Endometrial microvascular endothelial cells (primary cell): Measurements from ENCODE around the gene TMEM18. TPM values are rescaled to one million over a fixed set of nuclear protein-coding genes. Genes with fewer than 3 reads are reported as not detected.

ENCODE experiments used
- in situ Hi-C: cut with HindIII; loops from 2 replicates; pipeline ENCODE4 v1.10.0; 2017; ENCODE audit warnings: low sequenced_read_pairs, low pct_unique_long_range_greater_than_20kb; ENCODE audit errors: inconsistent ontology term
- total RNA-seq: library from RNA; depleted of rRNA; stranded (reverse); fragments of >200 nt; gene quantifications from one replicate; pipeline ENCODE4 v1.2.3, GENCODE V29; 2015; ENCODE audit errors: inconsistent ontology term

Gene TMEM18
- total RNA-seq, 1 donor from 2014 or later, result 18.3 TPM

- in situ Hi-C loops, result no loop called here
Observed at GRCh38 chr2:625415-626333, 51.5 kb downstream of the TMEM18 start.

- in situ Hi-C loops, result no loop called here
Observed at GRCh38 chr2:624551-625347, 52.5 kb downstream of the TMEM18 start.

GRCh38 chr2:624096-624495 lies 53.1 kb downstream of the TMEM18 start:
- in situ Hi-C loops, result no loop called here

- in situ Hi-C loops, result no loop called here
Observed at GRCh38 chr2:623130-623922, 53.9 kb downstream of the TMEM18 start.

GRCh38 chr2:622357-622756 lies 54.8 kb downstream of the TMEM18 start:
- in situ Hi-C loops, result no loop called here

GRCh38 chr2:621303-622099 lies 55.7 kb downstream of the TMEM18 start:
- in situ Hi-C loops, result no loop called here

GRCh38 chr2:620471-621302 lies 56.5 kb downstream of the TMEM18 start:
- in situ Hi-C loops, result no loop called here

GRCh38 chr2:620004-620403 lies 57.2 kb downstream of the TMEM18 start:
- in situ Hi-C loops, result no loop called here

- in situ Hi-C loops, result no loop called here
Observed at GRCh38 chr2:618422-618990, 58.7 kb downstream of the TMEM18 start.

- in situ Hi-C loops, result no loop called here
Observed at GRCh38 chr2:618005-618404, 59.2 kb downstream of the TMEM18 start.
